Tibial nerve (tissue), 3 donors: Measurements from ENCODE around the gene THUMPD2.

Experiments used
- CTCF ChIP-seq, 5 experiments: fragments of 200-600 bp in 3 of 5; fragments of 450-650 bp in 2 of 5; sonication (generic) in 3 of 5; IDR thresholded peaks; one replicate each; pipeline ENCODE4 v1.5.1; 2016 to 2019; ENCODE audit warnings: antibody characterized with exemption in 5 of 5, mild to moderate bottlenecking in 3 of 5, moderate library complexity in 2 of 5
- POLR2A ChIP-seq, 2 donors: fragments of 450-650 bp; IDR thresholded peaks; one replicate each; pipeline ENCODE4 v1.6.1; 2017; ENCODE audit warnings: antibody characterized with exemption in 2 of 2, mild to moderate bottlenecking in 2 of 2, moderate library complexity in 2 of 2

GRCh38 chr2:39725401-39725800 lies 53.7 kb downstream of the THUMPD2 start:
- TF ChIP-seq CTCF (IDR thresholded peaks at IDR 0.05), result no peak
- no peak for TF ChIP-seq POLR2A (IDR thresholded peaks at IDR 0.05)
